Activated CD4-positive, alpha-beta T cell treated with anti-CD3 and anti-CD28 coated beads for 48 hours (primary cell): Measurements from ENCODE around the gene SLC25A6.
"Not testable (repeated sequence)": the region's sequence is repeated elsewhere in the genome, so short reads cannot be mapped to it uniquely, and the experiment has no call there.

Experiments used
- DNase-seq: peaks from one replicate; pipeline ENCODE4 v3.0.0-alpha.2; 2020

SLC25A6 gene

GRCh38 chrX:1412551-1413161, 20.7 kb upstream of the SLC25A6 start:
- peak; percentile 2 for DNase-seq

GRCh38 chrX:1411326-1411725, 19.4 kb upstream of the SLC25A6 start:
- DNase-seq: peak; percentile 1

- no peak for DNase-seq
Measured at GRCh38 chrX:1407035-1407434, 15.1 kb upstream of the SLC25A6 start.

GRCh38 chrX:1405769-1406168, 13.9 kb upstream of the SLC25A6 start:
- DNase-seq: not testable (repeated sequence)

GRCh38 chrX:1403867-1404266, 12.0 kb upstream of the SLC25A6 start:
- DNase-seq: not testable (repeated sequence)

- DNase-seq: peak; percentile 1
Measured at GRCh38 chrX:1403228-1403627, 11.3 kb upstream of the SLC25A6 start.

- DNase-seq: peak; percentile 2
Measured at GRCh38 chrX:1401611-1402430, 9.9 kb upstream of the SLC25A6 start.

GRCh38 chrX:1400742-1401471, 9.0 kb upstream of the SLC25A6 start:
- DNase-seq: no peak

- DNase-seq: no peak
Measured at GRCh38 chrX:1400049-1400448, 8.1 kb upstream of the SLC25A6 start.

GRCh38 chrX:1398431-1399340, 6.8 kb upstream of the SLC25A6 start:
- DNase-seq: no peak

- no peak for DNase-seq
Measured at GRCh38 chrX:1397441-1398270, 5.7 kb upstream of the SLC25A6 start.

GRCh38 chrX:1397001-1397400, 5.1 kb upstream of the SLC25A6 start:
- DNase-seq: no peak

GRCh38 chrX:1395646-1396216, 3.8 kb upstream of the SLC25A6 start:
- no peak for DNase-seq

GRCh38 chrX:1394731-1395501, 3.0 kb upstream of the SLC25A6 start:
- peak; percentile 7 for DNase-seq

GRCh38 chrX:1393871-1394615, 2.1 kb upstream of the SLC25A6 start:
- DNase-seq: no peak

- DNase-seq: peak; percentile 73
Measured at GRCh38 chrX:1392376-1393068, 609 bp upstream of the SLC25A6 start.

- no peak for DNase-seq
Measured at GRCh38 chrX:1391370-1391706, 575 bp downstream of the SLC25A6 start.

GRCh38 chrX:1390621-1391369, 1.1 kb downstream of the SLC25A6 start:
- DNase-seq: peak; percentile 11

- no peak for DNase-seq
Measured at GRCh38 chrX:1389993-1390285, 2.0 kb downstream of the SLC25A6 start.
